Measurements from ENCODE around the gene PDSS2.

- TF ChIP-seq POLR2A (IDR thresholded peaks at IDR 0.05; ENCODE audit: low read length) (no peak), GATA1 (IDR thresholded peaks at IDR 0.05; ENCODE audit: low read depth, low read length) (no peak)
These were observed 23.6 kb downstream of the PDSS2 start for GRCh38 chr6:107435798-107436197.
